ENCODE measurements around the gene PTPRG. TPM values are rescaled to one million over a fixed set of nuclear protein-coding genes. Genes with fewer than 3 reads are reported as not detected.

Gene PTPRG
- total RNA-seq, 1 experiment from 2014 or later, result 0.74 TPM

GRCh38 chr3:61667383-61667782, 106.0 kb downstream of the PTPRG start:
- POLR2A ChIA-PET, result no interaction called here
- intact Hi-C loops (cut with micrococcal nuclease; ENCODE audit: unreplicated experiment) (no loop called here), in situ Hi-C loops (cut with HindIII; ENCODE audit: low pct_unique_long_range_greater_than_20kb, low sequenced_read_pairs) (no loop called here)
- no peak for TF ChIP-seq POLR2AphosphoS5 (IDR thresholded peaks at IDR 0.05; ENCODE audit: low read depth, low read length)
- TF ChIP-seq TCF7L2 (IDR thresholded peaks at IDR 0.05; ENCODE audit: low read depth, low read length), result no peak
- no peak for TF ChIP-seq REST (IDR thresholded peaks at IDR 0.05; ENCODE audit: insufficient read depth in 1 of 2, low read depth in 2 of 2, low read length in 1 of 2)
- TF ChIP-seq CTCF (IDR thresholded peaks at IDR 0.05), result no peak
- Histone ChIP-seq H3K27me3 (ENCODE audit: control insufficient read depth, insufficient read depth, low read length) (no peaks in the 10 kb centered on the region), H3K4me3 (ENCODE audit: low read depth in 2 of 2, low read length in 2 of 2) (no peak overlapping the region), H3K4me1 (ENCODE audit: control insufficient read depth, insufficient read depth, low read length) (no peaks in the 10 kb centered on the region), H3K36me3 (ENCODE audit: control insufficient read depth, insufficient read depth, low read length) (no peaks in the 10 kb centered on the region), H3K27ac (ENCODE audit: low read length) (no peak overlapping the region), H3K9me3 (ENCODE audit: control insufficient read depth, insufficient read depth, low read depth, low read length) (no peaks in the 10 kb centered on the region)
- ATAC-seq, result no peak
- no TSS peak for BruUV-seq (replicated peaks)
- CTCF ChIA-PET, result no interaction called here
- DNase-seq (ENCODE audit: low read depth, low spot score), result no peak

GRCh38 chr3:61667814-61668213, 106.4 kb downstream of the PTPRG start:
- CTCF ChIA-PET, result no interaction called here
- no peaks in the 10 kb centered on the region for H3K9me3 ChIP-seq (ENCODE audit: control insufficient read depth, insufficient read depth, low read depth, low read length)
- no TSS peak for BruUV-seq (replicated peaks)
- TF ChIP-seq REST (IDR thresholded peaks at IDR 0.05; ENCODE audit: insufficient read depth in 1 of 2, low read depth in 2 of 2, low read length in 1 of 2), result no peak
- no peak for TF ChIP-seq TCF7L2 (IDR thresholded peaks at IDR 0.05; ENCODE audit: low read depth, low read length)
- TF ChIP-seq SIN3A (IDR thresholded peaks at IDR 0.05; ENCODE audit: borderline replicate concordance, insufficient read depth, low read depth, low read length), result no peak
- no peak for TF ChIP-seq POLR2AphosphoS5 (IDR thresholded peaks at IDR 0.05; ENCODE audit: low read depth, low read length)
- no peak for TF ChIP-seq CTCF (IDR thresholded peaks at IDR 0.05)
- H3K4me3 ChIP-seq (ENCODE audit: low read depth in 2 of 2, low read length in 2 of 2), result no peak overlapping the region
- H3K27ac ChIP-seq (ENCODE audit: low read length), result no peak overlapping the region
- no peaks in the 10 kb centered on the region for H3K27me3 ChIP-seq (ENCODE audit: control insufficient read depth, insufficient read depth, low read length)
- POLR2A ChIA-PET, result no interaction called here
- ATAC-seq (no peak), DNase-seq (ENCODE audit: low read depth, low spot score) (no peak)
- intact Hi-C loops (cut with micrococcal nuclease; ENCODE audit: unreplicated experiment), result no loop called here
- in situ Hi-C loops (cut with HindIII; ENCODE audit: low pct_unique_long_range_greater_than_20kb, low sequenced_read_pairs), result no loop called here
- H3K4me1 ChIP-seq (ENCODE audit: control insufficient read depth, insufficient read depth, low read length), result no peaks in the 10 kb centered on the region
- no peaks in the 10 kb centered on the region for H3K36me3 ChIP-seq (ENCODE audit: control insufficient read depth, insufficient read depth, low read length)

Measured in Panc1 (cell line).